GM12878 (cell line): ENCODE data around the gene IGLL1.

Source experiments
- MTA2 ChIP-seq: fragments of 450-650 bp; IDR thresholded peaks from 2 replicates; pipeline ENCODE4 v1.6.1; 2016; ENCODE audit warnings: low read depth, mild to moderate bottlenecking, moderate library complexity
- RAD21 ChIP-seq: IDR thresholded peaks from 2 replicates; pipeline ENCODE4 v1.6.1; 2011; ENCODE audit warnings: mild to moderate bottlenecking, low read depth, low read length, moderate library complexity; ENCODE audit not compliant: insufficient read depth

DNA sequence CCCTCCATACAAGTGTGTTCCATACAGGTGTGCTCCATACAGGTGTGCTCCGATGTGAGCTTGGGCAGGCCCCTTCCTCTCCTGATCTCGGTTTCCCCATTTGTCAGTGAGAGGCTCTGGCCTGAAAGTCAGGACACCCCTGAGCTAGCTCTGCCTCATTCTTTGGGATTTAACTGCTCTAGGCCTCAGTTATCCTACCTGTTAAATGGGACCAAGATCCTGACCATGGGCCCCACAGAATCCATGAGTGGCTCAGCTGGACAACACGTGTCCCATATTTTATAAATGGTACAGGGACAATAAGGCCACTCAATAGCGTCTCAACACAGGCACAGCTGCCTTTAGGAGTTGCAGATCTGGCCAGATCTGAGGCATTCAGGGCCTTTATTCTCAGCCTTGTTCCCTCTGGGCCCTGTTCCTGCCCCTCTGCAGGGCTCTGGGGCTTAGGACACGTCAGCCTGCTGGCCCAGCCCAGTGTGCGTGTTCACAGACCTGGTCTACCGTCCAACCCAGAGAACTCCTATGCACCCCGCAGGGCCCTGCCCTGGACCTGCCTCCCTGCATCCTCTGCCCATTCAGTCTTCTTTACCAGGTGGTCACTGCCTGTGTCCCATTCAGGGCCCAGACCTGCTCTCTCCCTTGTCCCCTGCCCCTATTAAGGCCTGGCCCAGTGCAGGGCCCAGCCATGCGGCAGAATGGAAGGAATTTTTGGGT lies 18.9 kb upstream of the IGLL1 start:
- TF ChIP-seq MTA2 (no peak), RAD21 (no peak)
